NCI-H1048 (cell line): ENCODE data around the gene SDK2.

Experiments
- DNase-seq: peaks from one replicate; lab custom pipeline; 2025; lab: John Stamatoyannopoulos, UW

The SDK2 gene

GRCh38 chr17:73503560-73503959 lies 140.7 kb downstream of the SDK2 start:
- DNase-seq = no peak

GRCh38 chr17:73500414-73500999 lies 143.7 kb downstream of the SDK2 start:
- DNase-seq = no peak

- DNase-seq = no peak
These were observed 145.2 kb downstream of the SDK2 start for GRCh38 chr17:73498886-73499554.

- no peak for DNase-seq
These were observed 146.1 kb downstream of the SDK2 start for GRCh38 chr17:73498176-73498575.

- DNase-seq = no peak
These were observed 146.5 kb downstream of the SDK2 start for GRCh38 chr17:73497721-73498120.

- DNase-seq = no peak
These were observed 148.0 kb downstream of the SDK2 start for GRCh38 chr17:73496232-73496631.

DNA sequence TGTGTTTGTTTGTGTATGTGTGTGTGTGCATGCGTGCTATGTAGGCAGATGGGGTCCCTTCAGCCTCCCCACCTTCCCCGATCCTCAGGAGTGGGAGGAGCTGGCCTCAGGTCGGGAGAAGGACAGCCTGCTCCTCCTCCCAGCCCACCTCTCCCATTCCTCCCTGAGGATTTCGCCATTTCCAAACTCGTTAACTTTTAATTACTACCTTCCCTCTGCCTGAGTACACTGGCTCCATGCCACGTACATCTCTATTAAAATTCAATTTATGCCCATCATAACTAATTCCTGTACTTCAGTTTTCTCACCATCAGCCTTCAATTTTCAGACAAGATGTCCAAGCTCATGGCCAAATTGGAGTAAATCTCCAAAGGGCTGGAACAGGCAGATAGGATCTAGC lies 148.6 kb downstream of the SDK2 start:
- DNase-seq = no peak

GRCh38 chr17:73494950-73495349 lies 149.3 kb downstream of the SDK2 start:
- DNase-seq = no peak

GRCh38 chr17:73493956-73494926 lies 150.0 kb downstream of the SDK2 start:
- DNase-seq = no peak

DNA sequence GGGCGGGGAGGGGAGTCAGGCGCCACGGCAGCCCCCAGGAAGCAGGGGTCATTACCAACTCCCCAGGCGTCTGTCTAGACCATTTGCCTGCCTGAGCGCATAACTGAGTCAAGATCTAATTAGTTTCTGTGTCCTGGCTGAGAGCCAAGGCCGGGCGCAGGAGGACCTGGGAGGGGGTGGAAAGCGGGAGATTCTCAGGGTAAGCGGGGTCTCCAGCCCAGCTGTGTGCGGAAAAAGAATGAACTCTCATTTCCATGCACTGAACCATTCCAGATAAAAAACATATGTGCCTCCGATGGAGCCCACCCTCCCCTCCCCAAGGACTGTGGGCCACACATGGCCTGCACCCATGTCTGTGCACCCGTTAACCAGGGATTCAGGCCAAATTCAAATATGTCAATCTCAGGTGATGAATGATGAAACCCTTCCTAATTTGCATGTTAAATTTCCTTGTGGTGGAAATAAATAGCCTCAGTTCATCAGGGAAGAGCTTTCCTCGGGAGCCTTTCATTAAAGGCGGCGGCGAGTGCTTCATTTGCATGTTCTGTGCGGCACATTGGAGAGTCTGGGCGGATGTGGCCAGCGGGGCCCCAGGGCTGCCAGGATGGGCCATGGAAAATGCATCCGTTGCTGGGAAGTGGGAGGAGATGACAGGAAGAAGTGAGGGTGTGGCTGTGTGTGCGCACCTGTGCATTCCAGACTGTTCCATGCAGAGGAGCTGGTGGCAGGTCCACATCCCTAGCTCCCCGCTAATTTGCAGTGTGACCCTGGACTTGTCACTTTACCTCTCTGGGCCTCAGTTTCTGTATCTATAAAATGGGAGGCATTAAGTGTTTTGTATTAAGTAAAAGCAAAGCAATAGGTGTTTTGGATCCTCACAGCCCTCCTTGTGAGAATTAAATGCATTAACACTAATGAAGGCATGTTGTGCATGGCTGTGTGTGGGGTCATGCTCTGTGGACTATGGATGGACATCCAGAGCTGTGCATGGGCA lies 151.1 kb downstream of the SDK2 start:
- peak; percentile 91 for DNase-seq

DNA sequence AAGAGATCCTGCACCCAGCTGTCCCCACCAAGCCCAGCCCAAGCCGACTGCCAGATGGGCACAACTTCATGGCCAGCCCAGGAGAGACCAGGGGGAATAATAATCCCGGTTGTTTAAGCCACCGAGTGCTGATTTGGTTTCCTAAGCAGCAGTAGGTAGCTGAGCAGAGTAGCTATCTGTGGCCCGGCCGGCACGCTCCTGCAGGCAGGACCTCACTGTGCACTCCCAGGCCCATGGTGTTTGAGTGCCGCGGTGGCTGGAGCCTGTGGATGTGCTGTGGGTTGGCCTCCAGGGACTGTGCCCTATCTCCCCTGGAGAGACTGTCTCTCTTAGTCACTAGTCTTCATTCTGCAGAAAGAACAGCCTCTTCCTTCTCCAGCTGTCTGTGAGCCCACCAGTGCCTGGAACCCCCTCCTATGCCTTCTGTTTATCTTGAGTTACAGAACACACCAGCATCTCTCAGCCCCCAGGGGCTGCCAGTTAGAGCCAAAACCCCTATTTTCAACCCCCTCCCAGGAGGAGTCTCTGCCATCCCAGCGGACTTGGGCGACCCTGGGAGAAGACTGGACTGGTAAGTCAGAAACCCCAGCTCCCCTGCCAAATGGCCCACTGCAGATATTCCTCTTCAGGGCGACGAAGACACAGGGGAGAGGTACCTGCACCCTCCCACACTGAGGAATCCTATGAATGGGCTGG lies 152.0 kb downstream of the SDK2 start:
- DNase-seq = no peak

GRCh38 chr17:73491648-73492047 lies 152.6 kb downstream of the SDK2 start:
- no peak for DNase-seq

DNA sequence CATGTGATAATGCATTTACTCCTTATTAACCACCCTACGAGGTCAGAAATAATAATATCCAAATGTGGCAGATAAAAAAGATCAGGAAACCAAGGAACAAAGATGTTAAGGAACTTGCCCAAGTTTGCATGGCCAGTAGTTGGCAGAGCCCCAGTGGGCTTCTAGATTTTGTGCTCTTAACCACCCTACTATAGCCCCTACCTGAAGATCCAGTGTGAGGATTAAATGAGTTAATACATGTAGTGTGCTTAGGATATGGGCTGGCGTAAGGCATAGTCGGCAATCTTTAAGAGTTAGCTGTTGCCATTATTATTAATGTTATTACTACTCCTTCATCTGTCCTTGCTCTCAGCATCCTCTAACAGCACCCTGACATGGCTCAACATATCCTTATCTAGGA lies 153.4 kb downstream of the SDK2 start:
- DNase-seq = no peak

GRCh38 chr17:73489991-73490390 lies 154.3 kb downstream of the SDK2 start:
- DNase-seq = no peak

DNA sequence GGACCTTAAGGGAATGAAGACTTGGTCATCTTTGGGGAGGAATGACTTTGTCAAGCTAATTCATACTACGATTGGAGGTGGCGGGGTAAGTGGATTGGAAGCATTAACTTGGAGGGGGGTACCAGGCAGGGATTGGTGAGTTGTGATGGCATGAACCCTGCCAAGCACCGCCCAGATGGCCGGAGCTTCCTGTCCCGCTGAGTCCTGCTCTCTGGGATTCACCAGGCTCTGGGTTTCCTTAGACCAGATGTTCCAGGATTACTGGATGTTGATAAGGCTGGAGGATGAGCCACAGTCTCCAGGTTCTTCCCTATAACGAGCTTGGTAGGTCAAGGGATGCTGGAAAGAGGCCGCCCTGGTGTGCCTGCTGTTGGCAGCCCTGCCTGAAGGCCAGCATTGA lies 154.9 kb downstream of the SDK2 start:
- DNase-seq = no peak

- no peak for DNase-seq
These were observed 159.1 kb downstream of the SDK2 start for GRCh38 chr17:73485130-73485529.

GRCh38 chr17:73482894-73483293 lies 161.4 kb downstream of the SDK2 start:
- no peak for DNase-seq

DNA sequence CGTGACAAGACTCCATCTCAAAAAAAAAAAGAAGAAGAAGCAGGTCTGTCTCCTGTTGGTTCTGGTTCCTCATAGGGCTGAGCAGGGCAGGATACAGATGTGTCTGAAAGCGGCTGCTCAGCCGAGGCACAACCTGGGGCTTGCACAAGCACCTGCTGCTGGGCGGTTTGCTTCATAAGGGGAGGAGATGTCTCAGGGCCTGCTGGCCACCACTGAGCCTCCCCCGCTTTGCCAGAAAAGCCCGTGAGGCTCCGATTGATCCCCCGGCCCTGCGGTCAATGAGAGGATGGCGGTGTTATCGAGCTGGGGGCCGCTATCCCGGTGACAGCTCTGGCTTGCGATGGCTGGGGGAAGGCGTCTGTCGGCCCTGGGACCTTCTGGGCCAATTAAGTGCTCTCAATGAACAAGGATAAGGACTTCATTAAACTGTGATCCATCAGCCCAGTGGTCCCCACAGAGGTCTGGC lies 162.0 kb downstream of the SDK2 start:
- no peak for DNase-seq

GRCh38 chr17:73481676-73482075 lies 162.6 kb downstream of the SDK2 start:
- DNase-seq = no peak

DNA sequence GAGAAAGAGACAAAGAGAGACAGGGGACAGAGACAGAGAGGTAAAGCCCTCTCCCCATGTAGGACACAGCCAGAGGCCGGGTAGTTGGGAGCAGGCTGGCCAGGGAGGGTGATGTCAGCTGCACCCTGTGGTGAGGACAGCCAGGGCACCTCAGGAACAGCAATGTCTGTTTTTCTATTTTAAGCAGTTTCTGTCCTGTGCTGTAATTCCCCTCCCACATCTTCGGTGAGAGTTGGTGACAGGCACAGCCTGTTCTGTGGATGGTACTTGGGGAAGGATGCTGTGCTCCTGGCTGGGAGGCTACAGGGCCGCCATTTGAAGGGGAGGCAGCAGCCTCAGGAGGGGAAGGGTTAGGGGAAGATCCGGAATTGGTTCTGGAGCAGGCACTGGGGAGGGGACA lies 163.5 kb downstream of the SDK2 start:
- no peak for DNase-seq
